Retina (tissue), 1 donor: Measurements from ENCODE around the gene ASB10.

Experiments used
- DNase-seq: peaks from one replicate; pipeline ENCODE4 v3.0.0-alpha.2; 2016

ASB10 gene

DNA sequence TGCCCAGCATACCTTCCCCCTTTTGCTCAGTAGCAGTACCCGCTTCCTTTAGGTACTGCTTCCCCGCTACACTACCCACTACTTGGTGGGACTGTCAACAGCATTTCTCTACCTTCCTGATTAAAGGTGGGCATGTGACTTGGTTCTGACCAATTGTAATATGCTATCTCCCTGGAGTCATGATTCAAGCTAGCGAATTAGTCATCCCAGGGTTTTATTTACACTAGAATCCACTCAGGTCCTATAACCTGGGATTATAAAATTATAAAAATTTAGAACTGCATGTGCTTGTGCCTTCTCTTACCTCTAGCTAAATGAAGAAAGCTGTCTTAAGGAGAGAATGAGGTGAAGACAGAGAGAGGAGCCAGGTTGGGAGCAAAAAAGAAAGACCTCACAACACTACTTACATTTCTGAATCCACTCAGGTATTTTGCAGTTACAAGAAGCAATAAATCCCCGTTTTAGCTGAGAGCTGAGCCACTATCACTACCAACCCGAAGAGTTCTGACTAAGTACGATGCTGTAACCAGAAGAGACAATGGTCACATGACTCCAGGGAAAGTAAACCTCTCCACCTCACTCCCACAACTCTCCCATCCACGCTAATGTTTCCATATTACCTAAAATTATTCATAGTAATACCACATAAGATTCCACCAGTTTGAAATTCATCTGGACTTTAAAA, 29.3 kb downstream of the ASB10 start:
- DNase-seq: no peak

- DNase-seq: no peak
Measured at GRCh38 chr7:151152643-151153513, 34.2 kb downstream of the ASB10 start.

GRCh38 chr7:151150388-151150787, 36.7 kb downstream of the ASB10 start:
- no peak for DNase-seq

- DNase-seq: no peak
Measured at GRCh38 chr7:151148319-151149259, 38.5 kb downstream of the ASB10 start.

- no peak for DNase-seq
Measured at GRCh38 chr7:151146761-151147160, 40.3 kb downstream of the ASB10 start.

DNA sequence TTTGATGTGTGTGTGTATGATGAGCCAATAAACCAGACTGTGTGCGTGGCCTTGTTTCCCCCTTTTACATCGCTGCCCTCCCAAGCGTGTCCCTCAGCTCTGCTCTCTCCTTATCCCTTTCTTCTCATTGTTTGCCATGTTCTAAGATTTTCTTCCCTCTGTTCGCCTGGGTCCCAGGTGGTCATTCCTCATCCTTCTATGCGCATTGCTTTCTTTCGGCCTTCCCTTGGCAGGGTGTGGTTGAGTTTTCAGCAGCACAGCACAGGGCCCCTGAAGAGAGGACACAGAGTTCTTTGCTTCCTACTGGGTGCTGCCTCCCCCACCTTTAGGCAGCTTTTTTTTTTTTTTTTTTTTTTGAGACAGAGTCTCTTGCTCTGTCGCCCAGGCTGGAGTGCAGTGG, 42.7 kb downstream of the ASB10 start:
- DNase-seq: no peak

DNA sequence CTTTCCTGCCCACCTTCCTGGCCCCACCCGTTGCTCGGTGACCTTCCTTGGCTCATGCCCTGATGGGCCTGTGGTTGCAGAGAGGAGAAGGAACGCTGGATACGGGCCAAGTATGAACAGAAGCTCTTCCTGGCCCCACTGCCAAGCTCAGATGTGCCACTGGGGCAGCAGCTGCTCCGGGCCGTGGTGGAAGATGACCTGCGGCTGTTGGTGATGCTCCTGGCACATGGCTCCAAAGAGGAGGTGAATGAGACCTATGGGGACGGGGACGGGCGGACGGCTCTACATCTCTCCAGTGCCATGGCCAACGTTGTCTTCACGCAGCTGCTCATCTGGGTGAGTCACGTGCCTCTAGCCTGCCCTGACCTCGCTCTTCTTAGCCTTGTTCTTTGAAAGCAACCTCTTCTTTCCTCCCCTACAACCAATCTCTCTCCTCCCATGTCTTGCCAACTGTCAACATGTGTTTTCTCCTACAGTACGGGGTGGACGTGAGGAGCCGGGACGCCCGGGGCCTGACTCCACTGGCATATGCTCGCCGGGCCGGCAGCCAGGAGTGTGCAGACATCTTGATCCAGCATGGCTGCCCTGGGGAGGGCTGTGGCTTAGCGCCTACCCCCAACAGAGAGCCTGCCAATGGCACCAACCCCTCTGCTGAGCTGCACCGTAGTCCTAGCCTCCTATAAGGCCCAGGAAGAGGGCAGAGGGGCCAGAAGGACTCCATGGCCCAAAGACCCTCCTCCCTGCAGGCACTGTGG, 43.6 kb downstream of the ASB10 start:
- no peak for DNase-seq

DNA sequence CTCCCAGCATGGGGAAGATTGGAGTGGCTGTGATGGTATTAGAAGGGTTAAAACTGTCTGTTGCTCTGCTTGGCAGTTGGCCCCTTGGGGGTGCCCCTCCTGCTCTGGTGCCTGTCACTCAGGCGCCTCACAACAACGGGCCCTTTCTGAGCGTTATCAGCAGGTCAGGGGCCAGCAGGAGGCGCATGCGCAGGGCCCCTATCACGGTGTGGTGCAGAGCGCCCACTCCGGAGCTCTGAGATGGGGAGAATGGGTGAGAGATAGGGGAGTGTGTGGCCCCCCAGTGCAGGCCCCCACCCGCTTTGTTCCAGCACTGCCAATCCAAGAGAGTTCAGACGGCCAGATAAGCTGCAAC, 44.4 kb downstream of the ASB10 start:
- peak; percentile 74 for DNase-seq

GRCh38 chr7:151141855-151142685, 45.0 kb downstream of the ASB10 start:
- peak; percentile 60 for DNase-seq

DNA sequence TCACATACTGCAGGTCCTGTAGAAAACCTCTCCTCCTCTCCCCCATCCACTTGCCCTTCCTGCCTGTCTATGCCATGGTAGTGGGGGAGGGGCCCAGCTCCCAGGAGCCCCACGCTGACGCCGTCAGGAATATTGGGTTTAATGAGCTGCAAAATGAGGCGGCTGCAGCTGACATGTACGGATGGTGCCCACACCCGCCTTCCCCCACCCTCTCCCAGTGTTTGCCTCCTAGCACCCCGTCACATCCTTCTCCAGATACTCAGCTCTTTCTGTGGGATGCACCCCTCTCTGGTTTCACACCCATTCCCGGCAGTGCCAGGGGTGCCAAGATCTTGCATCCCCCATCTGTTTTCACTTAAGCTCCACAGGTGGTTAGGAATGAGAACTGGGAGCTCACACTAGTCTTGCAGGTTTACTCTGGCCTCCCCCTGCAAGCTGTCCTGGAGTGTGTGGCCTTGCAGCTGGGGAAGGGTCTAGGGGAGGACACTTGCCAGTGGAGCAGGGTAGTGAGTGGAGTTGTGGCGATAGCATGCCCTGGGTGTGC, 45.7 kb downstream of the ASB10 start:
- DNase-seq: peak; percentile 85

- DNase-seq: no peak
Measured at GRCh38 chr7:151140826-151141225, 46.2 kb downstream of the ASB10 start.

DNA sequence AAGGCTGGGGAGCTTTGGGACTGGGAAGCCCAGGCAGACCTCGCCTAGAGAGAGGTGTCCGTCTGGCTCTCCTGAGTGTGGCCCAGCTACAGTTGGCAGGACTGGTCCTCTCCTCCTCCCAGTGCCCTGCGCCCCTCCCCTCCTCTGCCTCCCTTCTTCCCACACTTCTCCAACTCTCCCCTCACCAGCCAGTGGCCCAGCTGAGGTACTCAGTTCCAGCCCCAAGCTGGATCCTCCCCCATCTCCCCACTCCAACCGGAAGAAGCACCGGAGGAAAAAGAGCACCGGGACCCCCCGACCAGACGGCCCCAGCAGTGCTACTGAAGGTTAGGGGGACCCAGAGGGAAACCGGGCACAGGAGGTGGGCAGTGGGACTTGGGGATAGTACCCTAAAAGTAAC, 47.3 kb downstream of the ASB10 start:
- DNase-seq: no peak

DNA sequence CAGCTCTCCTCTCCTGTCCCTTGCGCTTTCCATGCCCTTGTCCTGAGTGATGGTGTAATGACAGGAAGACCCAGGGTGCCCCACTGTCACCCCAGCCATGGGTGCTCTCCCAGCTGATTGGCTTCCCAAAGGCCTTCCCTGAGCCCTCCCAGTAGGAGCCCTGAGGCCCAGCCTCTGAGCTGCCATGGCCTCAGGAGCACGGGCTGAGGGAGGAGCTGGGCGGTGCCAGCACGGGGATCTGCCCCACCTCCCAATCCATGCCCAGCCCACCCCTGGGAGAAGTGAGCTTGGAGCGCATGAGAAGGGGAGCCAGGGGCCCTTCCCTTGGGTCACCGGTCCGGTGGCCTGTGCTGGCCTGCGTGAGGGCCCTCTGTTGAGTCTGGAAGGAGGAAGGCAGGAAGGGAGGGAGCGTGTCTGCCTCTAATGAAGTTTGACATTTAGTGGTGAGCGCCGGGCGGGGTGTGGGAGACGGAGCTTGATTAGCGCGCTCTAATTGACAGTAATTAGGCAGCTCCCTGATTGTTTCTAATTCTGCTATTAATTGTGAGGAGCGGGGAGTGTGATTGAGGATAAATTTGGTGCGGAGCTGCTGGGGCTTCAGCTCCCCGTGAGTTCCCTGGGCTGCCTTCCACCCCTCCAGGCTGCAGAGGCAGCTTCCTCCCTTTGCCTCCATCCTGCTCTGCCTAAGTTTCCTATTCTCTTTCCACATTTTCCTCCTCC, 47.8 kb downstream of the ASB10 start:
- peak; percentile 92 for DNase-seq

- peak; percentile 81 for DNase-seq
Measured at GRCh38 chr7:151138153-151138851, 48.7 kb downstream of the ASB10 start.

GRCh38 chr7:151137791-151138152, 49.3 kb downstream of the ASB10 start:
- DNase-seq: no peak

GRCh38 chr7:151137076-151137675, 49.9 kb downstream of the ASB10 start:
- peak; percentile 69 for DNase-seq

DNA sequence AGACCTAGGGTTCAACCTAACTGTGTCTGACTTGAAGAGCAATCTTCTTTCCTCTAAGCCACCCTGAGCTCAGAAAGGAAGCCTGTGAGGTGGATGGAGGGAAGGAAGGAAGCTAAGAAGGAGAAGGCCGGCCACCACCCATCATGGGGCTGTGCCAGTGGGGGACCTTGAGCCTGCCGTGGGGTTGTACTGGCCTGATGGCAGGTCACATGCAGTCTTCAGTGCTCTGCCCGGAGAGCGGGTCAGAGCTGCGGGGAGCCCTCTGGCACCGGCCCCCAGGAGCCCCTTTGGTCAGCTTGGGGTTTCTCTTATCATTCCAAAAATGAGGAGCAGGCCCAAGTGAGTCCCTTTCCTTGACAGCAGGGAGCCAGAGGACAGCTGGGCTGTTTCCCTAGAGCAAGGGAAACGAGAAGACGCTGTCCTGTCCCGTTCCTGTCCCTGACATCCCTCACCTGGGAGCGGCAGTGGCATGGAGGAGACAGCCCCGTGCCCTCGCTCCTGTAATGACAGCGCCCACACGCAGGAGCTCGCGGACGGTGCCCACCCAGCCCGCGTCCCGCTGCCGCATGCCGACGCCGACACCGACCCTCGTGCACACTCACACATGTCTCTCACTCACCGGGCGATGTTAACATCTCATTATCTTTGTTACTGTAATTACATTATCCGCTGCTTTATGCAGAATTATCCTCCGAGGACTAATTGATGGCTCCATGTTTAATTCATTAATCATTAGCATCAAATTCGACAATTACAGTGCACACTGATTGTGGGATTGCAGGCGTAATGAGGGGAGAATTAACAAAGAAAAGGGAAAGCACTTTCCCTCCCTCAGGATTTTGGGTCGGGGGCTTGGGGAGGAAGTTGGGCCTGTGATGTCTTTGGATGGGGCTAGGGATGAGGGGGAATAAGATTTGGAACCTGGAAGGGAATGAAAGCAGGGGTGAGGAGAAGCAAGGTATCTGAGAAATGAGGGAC, 50.9 kb downstream of the ASB10 start:
- no peak for DNase-seq

DNA sequence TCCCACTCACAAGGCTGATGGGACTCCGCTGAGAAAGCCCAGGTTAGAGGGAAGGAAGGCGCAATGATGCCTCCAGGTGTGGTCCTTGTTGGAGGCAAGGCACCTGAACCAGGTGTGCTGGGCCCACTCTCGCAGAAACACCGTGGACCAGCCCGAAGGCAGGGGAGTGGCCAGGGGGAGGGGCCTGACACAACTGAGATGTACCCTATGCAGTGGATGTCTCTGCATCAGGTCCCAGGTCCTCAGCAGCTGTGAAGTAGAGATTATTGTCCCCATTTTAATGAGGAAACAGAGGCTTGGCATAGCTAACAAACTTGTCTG, 51.6 kb downstream of the ASB10 start:
- DNase-seq: no peak
